Central memory CD8-positive, alpha-beta T cell (primary cell): ENCODE measurements around the gene CDC45.
"Not testable (repeated sequence)": the region's sequence is repeated elsewhere in the genome, so short reads cannot be mapped to it uniquely, and the experiment has no call there.

Source experiments
- ATAC-seq: fragments of 150-1000 bp; cut with Tn5 transposase; replicated peaks from 2 replicates; pipeline ENCODE4 v1.10.0; 2022; ENCODE audit warnings: mild to moderate bottlenecking, moderate FRiP score, moderate number of reproducible peaks; ENCODE audit not compliant: poor library complexity, severe bottlenecking; ENCODE audit errors: extremely low read depth
- DNase-seq, 2 donors: peaks; one replicate each; pipeline ENCODE4 v3.0.0; 2021; ENCODE audit warnings: low spot score in 2 of 2
- H3K27ac Mint-ChIP-seq: one replicate; pipeline ENCODE4 v1.8.0; 2022; ENCODE audit warnings: low read depth, mild to moderate bottlenecking, moderate library complexity, mixed read lengths
- H3K27me3 Mint-ChIP-seq: one replicate; pipeline ENCODE4 v1.8.0; 2022; ENCODE audit warnings: mixed read lengths
- H3K36me3 Mint-ChIP-seq: one replicate; pipeline ENCODE4 v1.8.0; 2022; ENCODE audit warnings: mild to moderate bottlenecking, moderate library complexity, mixed read lengths; ENCODE audit not compliant: insufficient read depth
- H3K4me1 Mint-ChIP-seq: one replicate; pipeline ENCODE4 v1.8.0; 2022; ENCODE audit warnings: mixed read lengths
- H3K4me3 Mint-ChIP-seq: one replicate; pipeline ENCODE4 v1.8.0; 2022; ENCODE audit warnings: mild to moderate bottlenecking, moderate library complexity, mixed read lengths
- H3K9me3 Mint-ChIP-seq: one replicate; pipeline ENCODE4 v1.8.0; 2022; ENCODE audit warnings: mixed read lengths

Gene CDC45

DNA sequence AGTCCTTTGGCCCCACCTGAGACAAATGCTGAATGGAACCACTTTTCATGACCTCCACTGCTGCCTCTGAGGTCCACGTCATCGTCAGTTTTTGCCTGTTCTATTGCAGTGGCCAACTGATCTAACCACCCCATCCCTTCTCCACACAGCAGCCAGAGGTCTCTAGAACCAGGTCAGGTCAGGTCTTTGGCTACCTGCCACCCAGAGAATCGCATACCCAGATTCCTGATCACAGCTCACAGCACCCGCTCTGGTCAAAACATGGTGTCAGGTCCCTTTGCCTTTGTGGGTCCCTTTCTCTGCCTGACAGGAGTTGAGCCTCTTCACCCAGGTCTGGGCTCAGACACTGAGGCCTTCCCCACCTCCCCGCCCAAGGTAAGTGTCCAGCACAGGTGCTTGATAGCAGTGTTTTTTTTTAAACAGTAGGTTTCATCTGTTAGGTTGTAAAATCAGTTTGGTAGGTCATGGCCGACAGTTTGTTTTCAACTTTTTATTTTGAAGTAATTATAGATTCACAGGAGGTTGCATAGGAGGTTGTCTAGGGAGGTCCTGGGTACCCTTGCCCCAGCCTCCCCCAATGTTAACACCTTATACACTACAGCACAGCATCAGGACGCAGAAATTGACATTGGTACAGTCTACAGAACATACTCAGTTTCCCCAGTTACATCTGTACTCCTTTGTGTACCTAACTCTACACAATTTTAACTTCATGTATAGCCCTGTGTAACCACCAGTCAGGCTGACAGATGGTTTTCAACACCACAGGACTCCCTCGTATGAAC, 39.1 kb upstream of the CDC45 start:
- Mint-ChIP-seq H3K36me3 (peaks cover 30% of the 10 kb centered on the region), H3K27ac (no peak overlapping the region)

GRCh38 chr22:19442166-19442565, 37.6 kb upstream of the CDC45 start:
- H3K36me3 Mint-ChIP-seq = peaks cover 32% of the 10 kb centered on the region
- no peaks in the 10 kb centered on the region for H3K9me3 Mint-ChIP-seq
- H3K4me1 Mint-ChIP-seq = peaks cover 41% of the 10 kb centered on the region
- H3K27ac Mint-ChIP-seq = no peak overlapping the region
- no peaks in the 10 kb centered on the region for H3K27me3 Mint-ChIP-seq
- DNase-seq (no peak), ATAC-seq (no peak)
- no peak overlapping the region for H3K4me3 Mint-ChIP-seq

More for the DNA sequence above, 39.1 kb upstream of the CDC45 start:
- H3K27me3 Mint-ChIP-seq = no peaks in the 10 kb centered on the region
- ATAC-seq (no peak), DNase-seq (no peak)
- H3K9me3 Mint-ChIP-seq = no peaks in the 10 kb centered on the region
- H3K4me1 Mint-ChIP-seq = peaks cover 27% of the 10 kb centered on the region
- H3K4me3 Mint-ChIP-seq = no peak overlapping the region

GRCh38 chr22:19443544-19444211, 36.0 kb upstream of the CDC45 start:
- Mint-ChIP-seq H3K4me3 (no peak overlapping the region), H3K9me3 (no peaks in the 10 kb centered on the region), H3K27me3 (no peaks in the 10 kb centered on the region), H3K36me3 (peaks cover 32% of the 10 kb centered on the region), H3K4me1 (peaks cover 46% of the 10 kb centered on the region), H3K27ac (no peak overlapping the region)
- DNase-seq (no peak), ATAC-seq (no peak)

DNA sequence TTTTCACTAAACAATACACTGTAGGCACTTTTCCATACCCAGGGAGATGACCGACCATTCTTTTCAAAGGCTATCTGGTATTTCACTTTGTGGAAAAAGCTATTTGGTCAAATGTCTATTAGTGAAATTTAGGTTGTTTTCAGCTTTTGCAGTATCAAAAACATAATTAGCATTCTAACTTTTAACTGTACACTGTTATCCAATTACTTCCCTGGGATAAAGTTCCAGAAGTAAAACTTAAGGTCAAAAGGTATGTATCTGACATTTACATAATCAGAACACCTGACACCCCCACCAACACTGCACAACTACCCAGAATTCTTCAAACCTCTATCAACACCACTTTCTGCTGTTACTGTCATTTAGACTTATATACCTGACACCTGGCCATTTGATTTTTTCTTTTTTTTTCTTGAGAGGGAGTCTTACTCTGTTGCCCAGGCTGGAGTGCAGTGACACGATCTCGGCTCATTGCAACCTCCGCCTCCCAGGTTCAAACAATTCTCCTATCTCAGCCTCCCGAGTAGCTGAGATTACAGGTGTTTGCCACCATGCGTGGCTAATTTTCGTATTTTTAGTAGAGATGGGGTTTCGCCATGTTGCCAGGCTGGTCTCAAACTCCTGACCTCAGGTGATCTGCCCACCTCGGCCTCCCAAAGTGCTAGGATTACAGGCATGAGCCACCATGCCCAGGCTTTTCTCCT, 34.3 kb upstream of the CDC45 start:
- H3K36me3 Mint-ChIP-seq = peaks cover 28% of the 10 kb centered on the region
- H3K9me3 Mint-ChIP-seq, DNase-seq, H3K27me3 Mint-ChIP-seq, ATAC-seq, H3K4me3 Mint-ChIP-seq: not testable (repeated sequence)
- peak overlapping the region; percentile 46 for H3K27ac Mint-ChIP-seq
- H3K4me1 Mint-ChIP-seq = peaks cover 46% of the 10 kb centered on the region

DNA sequence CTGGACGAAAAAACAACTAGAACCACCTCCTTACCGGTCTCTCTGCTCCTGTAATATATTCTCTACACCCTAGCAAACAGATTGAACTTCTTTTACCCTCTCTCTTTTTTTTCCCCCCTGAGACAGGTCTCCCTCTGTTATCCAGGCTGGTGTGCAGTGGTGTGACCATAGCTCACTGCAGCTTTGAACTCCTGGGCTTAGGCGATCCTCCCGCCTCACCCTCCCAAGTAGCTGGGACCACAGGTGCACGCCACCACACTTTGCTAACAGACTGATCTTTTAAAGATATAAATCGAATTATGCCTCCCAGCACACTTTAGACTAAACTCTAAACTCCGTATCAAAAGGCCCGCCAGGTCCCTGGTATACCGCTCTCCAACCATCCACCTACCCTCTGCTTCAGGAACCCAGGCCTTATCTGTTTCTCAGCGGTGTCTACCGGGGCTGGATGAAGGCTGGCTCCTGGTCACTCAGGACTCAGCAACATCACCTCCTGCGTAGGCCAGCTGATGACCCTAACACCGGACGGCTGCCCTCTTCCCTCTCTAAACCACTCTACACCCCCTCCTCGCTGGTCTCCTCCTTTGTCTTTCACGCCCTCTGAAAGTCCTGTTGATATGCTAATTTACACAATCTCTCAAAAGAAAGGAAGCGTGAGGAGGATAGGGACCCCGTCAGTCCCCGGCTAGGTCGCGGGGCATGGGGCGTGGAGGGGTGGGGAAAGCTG, 33.0 kb upstream of the CDC45 start:
- Mint-ChIP-seq H3K9me3 (no peaks in the 10 kb centered on the region), H3K27ac (peak overlapping the region; percentile 83), H3K36me3 (peaks cover 30% of the 10 kb centered on the region), H3K4me1 (peaks cover 46% of the 10 kb centered on the region), H3K4me3 (peak overlapping the region; percentile 82), H3K27me3 (no peaks in the 10 kb centered on the region)
- no peak for DNase-seq
- peak; percentile 31 for ATAC-seq

GRCh38 chr22:19447330-19448075, 32.2 kb upstream of the CDC45 start, which contains the start of gene C22orf39:
TSS of gene C22orf39 (minus strand) at chr22:19447711. CDS start at chr22:19447688, 23 bp downstream.
- Mint-ChIP-seq H3K9me3 (no peaks in the 10 kb centered on the region), H3K36me3 (peaks cover 32% of the 10 kb centered on the region), H3K27me3 (no peaks in the 10 kb centered on the region), H3K27ac (peak within 1 kb of the TSS; percentile 83), H3K4me3 (peak within 1 kb of the TSS; percentile 82), H3K4me1 (peaks cover 42% of the 10 kb centered on the region)
- DNase-seq (peak; percentile 79 to 84), ATAC-seq (peak; percentile 93)

DNA sequence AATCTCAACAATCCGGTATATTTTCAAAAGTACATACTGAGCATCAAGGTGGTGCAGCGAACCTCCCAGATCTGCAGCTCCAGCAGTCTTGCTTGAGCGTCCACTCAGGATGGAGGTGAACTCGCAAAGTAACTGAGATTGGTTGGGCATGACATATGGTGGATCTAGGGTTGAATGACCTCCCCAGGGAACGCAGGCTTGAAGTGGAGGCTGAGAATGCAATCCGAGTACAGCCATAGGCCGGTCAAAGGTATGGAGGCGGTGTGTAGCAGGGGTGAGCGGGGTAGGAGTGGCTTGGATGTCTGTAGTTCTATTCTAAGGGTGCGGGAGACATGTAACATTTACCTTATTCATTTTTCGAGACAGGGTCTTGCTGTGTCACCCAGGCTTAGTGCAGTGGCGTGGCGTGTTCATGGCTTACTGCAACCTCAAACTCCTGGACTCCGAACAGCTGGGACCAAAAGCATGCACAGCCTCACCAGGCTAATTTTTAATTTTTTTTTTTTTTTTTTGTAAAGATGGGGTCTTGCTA, 31.6 kb upstream of the CDC45 start:
- Mint-ChIP-seq H3K4me3 (peak overlapping the region; percentile 82), H3K4me1 (peaks cover 40% of the 10 kb centered on the region), H3K27me3 (no peaks in the 10 kb centered on the region), H3K27ac (peak overlapping the region; percentile 83), H3K36me3 (peaks cover 34% of the 10 kb centered on the region), H3K9me3 (no peaks in the 10 kb centered on the region)
- peak; percentile 29 for ATAC-seq
- no peak for DNase-seq

DNA sequence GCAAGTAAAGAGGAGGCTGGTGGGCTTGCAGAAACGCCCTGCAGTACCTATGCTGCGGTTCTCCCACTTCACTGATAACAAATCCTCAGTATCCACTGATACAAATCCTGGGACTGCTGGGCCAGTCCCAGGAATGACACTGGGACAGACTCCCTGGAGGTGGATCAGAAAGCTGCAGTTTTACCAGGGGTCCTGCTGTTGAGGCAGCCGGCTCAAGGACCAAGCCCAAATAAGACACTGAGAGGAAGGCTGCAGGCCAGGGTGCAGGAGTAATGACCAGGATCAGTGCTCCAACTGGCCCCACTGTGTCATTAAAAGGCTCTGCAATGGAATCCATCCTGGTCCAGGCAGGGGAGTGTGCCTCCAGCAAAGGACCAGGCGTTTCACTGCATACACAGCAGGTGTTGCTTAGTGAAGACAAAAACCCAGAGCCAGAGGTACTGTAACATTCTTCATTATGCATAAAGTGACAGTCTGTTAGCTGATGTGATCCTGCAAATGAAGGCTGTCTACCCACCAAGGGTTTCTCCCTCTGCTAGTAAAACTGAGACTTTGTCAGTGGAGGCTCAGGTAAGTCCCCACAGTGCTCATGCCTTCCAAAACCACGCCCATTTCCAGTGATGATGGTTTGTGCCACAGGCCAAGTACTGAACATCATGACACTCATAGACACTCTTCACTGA, 30.8 kb upstream of the CDC45 start:
- Mint-ChIP-seq H3K4me1 (peaks cover 35% of the 10 kb centered on the region), H3K36me3 (peaks cover 35% of the 10 kb centered on the region), H3K27ac (no peak overlapping the region), H3K27me3 (no peaks in the 10 kb centered on the region), H3K4me3 (peak overlapping the region; percentile 82), H3K9me3 (no peaks in the 10 kb centered on the region)
- DNase-seq (no peak), ATAC-seq (no peak)

DNA sequence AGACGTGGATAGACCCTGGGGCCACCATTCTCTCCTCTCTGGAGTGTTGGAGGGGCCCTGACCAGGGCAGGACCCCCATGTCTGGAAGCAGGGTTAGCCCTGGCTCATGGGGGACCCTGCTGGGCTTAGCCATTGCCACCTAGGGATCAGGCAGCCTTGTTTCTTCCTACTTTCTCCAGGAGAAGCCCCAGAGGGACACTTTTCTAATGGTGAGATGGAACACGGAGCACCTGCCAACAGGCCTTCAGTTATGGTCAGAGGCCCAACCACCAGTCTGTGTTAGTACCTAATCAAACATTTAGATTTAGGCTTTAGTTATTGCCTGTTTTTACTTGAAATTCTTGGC, 30.3 kb upstream of the CDC45 start:
- no peak overlapping the region for H3K4me3 Mint-ChIP-seq
- H3K27me3 Mint-ChIP-seq = no peaks in the 10 kb centered on the region
- H3K27ac Mint-ChIP-seq = no peak overlapping the region
- no peaks in the 10 kb centered on the region for H3K9me3 Mint-ChIP-seq
- DNase-seq (no peak), ATAC-seq (no peak)
- H3K4me1 Mint-ChIP-seq = peaks cover 32% of the 10 kb centered on the region
- H3K36me3 Mint-ChIP-seq = peaks cover 39% of the 10 kb centered on the region

- DNase-seq (no peak), ATAC-seq (no peak)
- H3K27me3 Mint-ChIP-seq = no peaks in the 10 kb centered on the region
- peaks cover 20% of the 10 kb centered on the region for H3K4me1 Mint-ChIP-seq
- no peaks in the 10 kb centered on the region for H3K9me3 Mint-ChIP-seq
- no peak overlapping the region for H3K27ac Mint-ChIP-seq
- no peak overlapping the region for H3K4me3 Mint-ChIP-seq
- H3K36me3 Mint-ChIP-seq = peaks cover 43% of the 10 kb centered on the region
Observed at GRCh38 chr22:19450363-19451175, 29.2 kb upstream of the CDC45 start.

DNA sequence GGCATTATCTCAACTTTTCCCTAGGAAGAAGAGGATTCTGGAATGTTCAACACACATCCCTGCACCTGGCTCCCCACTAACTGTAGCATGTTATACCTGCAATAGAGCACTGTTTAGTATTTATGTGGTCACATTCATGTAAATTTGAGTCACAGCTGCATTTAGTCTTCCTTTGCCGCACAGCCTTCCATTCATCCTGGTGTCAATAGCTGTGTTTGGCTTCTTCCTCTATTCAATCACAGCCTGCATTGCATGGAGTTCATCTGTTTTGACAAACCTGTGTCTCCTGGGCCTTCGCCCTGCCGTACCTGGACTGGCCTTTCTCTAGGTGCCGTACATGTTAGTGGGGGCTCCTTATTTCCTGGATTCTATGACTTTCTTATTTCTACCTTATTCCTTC, 28.1 kb upstream of the CDC45 start:
- no peaks in the 10 kb centered on the region for H3K9me3 Mint-ChIP-seq
- no peaks in the 10 kb centered on the region for H3K27me3 Mint-ChIP-seq
- ATAC-seq = no peak
- H3K27ac Mint-ChIP-seq = peak overlapping the region; percentile 8
- peaks cover 49% of the 10 kb centered on the region for H3K36me3 Mint-ChIP-seq
- no peak overlapping the region for H3K4me3 Mint-ChIP-seq
- peaks cover 12% of the 10 kb centered on the region for H3K4me1 Mint-ChIP-seq
- DNase-seq = no peak
